CD4-positive, alpha-beta T cell treated with Interleukin-10 for 1 hour (primary cell): Measurements from ENCODE around the gene FCRL4.
"Not testable (repeated sequence)": the region's sequence is repeated elsewhere in the genome, so short reads cannot be mapped to it uniquely, and the experiment has no call there.

Experiments used
- DNase-seq: peaks from one replicate; pipeline ENCODE4 v3.0.0-alpha.2; 2020

Gene FCRL4

DNA sequence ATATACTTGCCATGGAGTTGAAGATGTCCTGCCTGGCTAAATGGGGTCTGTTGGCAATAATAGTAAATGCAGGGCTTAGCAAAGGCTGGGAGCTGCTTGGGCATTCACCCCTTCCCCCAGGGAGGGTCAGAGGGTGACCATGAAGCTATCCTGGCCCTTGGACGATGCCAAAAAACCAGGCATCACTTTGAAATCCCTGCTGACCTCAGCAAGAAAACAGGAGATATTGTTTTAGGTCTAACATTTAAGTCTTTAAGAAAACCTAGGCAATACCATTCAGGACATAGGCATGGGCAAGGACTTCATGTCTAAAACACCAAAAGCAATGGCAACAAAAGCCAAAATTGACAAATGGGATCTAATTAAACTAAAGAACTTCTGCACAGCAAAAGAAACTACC, 49.8 kb downstream of the FCRL4 start:
- DNase-seq, result not testable (repeated sequence)

DNA sequence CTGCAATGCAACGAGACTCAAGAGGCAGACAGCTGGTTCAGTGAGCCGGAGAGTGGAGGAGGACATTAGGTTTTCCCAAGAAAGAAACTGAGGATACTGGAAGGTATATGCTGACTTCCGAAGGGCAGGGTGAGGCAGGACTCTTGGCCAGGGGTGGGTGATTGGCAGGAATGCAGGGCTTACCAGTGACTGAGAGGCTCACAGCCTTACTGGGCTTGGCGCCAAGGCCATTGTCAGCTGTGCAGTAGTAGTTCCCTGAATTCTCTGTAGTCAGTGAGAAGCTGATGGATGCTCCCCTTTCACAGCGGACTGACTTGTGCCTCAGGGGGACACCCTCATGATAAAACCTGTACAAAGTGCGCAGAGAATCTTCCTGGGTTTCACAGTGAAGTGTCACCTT, 55.2 kb downstream of the FCRL4 start:
- DNase-seq, result no peak

DNA sequence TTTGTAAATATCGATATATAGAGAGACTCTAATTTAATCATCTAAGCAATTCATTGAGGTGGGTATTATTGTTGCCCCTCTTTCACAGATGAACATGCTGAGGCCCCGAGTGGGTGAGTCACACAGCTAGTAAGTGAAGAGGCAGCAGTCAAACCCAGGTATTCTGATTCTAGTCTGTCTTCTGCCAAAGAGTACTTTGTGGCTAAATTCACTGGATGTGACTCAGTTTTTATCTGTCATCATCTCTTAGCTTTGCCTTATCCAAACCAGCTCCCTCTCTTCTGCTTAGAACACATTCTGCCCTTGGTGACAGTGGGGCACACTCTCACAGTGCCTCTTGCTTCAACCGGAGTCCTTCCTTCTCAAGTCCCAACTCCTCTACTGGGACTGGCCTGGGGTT, 57.0 kb downstream of the FCRL4 start:
- DNase-seq, result no peak

DNA sequence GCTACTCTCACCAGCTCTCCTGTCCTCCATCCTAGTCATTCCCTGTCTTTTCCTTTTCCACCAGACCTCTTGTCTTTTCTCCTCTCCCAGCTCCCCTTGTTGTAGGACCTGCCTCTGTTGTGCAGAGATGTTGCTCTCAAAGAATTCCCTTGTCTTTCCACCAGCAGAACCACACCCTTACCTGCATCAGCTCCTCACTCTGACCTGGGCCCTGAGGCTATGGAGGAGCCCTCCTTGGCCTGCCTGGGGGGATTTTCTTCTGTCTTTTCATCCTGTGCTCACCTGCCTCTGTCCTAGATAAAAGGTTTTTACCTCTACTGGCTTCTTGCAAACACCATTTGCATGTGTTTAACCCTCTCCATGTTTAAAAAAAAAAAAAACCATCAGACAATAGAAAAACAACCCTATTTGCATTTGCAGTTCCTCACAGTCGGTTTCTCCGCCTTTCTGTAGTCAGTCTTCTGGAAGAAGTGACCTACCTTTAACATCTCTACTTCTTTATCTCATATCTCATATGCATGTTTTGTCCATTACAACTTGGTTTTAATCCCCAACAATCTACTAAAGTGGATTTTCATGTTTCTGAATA, 57.6 kb downstream of the FCRL4 start:
- no peak for DNase-seq

DNA sequence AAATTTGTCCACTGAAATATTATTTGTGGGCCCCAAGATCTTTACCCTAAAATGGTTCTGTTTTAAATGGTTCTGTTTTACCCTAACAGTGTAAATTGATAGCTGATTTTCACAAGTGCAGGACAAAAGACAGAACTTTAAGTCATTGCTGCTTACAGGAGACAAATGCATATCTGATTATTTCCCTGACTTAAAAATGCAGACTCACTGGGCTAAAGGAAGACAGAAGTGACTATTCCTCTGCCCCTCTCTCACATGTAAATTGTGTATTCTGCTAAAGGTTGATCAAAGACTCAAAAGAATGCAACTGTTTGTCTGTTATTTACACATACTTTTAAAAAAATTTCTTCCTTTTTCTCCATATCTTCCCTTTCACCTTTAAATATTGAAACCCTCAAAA, 58.3 kb downstream of the FCRL4 start:
- DNase-seq, result no peak

DNA sequence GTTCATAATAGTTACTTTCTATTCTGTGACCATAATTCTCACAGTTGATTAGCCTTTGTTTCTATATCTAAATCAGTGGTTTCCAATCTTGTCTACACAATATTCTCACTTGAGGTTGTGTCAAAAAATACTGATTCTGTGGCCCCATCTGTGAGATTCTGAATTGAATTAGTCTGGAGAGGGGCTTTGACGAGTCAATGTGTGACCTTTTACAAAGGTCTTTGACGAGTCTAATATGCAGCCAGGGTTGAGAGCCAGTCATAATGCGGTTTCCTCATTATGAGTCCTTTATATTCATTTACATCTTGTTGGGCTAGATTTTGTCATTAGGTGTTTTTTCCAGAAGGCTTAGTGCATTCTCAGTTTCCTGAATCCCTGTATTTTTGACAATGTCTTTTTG, 65.3 kb downstream of the FCRL4 start:
- no peak for DNase-seq

DNA sequence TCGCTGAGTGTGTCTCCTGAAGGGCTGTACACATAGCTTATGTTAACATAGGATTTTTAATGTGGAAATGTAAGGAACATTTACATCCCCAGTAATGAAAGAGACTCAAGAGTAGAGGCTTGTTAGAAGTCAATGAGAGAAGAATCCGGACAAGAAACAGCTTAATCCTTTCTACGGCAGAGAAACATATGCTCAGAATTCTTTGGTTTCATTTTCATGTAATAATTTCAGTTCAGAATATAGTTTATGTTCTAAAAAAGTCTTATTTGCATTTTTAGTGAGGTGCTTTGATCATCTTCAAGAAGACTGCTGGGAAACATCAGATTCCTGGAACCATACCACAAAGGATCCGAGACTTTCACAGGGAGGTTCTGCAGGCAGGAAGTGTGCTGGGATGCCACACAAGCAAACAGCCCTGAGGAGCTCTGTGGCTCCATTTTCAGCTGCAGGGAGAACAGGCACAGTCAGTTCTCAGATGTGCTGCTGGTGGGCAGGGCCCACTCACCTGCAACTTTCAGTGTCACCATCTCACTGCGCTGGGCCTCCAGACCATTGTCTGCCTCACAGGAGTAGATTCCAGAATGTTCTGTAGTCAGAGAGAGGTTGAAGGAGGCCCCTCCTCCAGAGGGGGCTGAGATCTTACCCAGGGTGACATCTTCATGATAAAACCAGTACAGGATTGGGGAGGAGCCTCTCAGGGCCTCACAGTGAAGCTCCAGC, 74.0 kb downstream of the FCRL4 start:
- no peak for DNase-seq
